HEK293 (cell line): ENCODE results near the gene CASZ1.
A peak's percentile ranks its signal among the peaks of the same experiment; 100 is the strongest.

ENCODE experiments used
- CTCF ChIA-PET: fragments of 350-600 bp; formaldehyde crosslinking; extraction: SDS; loops from one replicate; lab custom pipeline; 2021; ENCODE audit warnings: antibody characterized with exemption; lab: Yijun Ruan, JAX
- POLR2A ChIA-PET: fragments of 300-600 bp; formaldehyde crosslinking; extraction: SDS; loops from one replicate; lab custom pipeline; 2020; ENCODE audit warnings: antibody characterized with exemption, inconsistent platforms; lab: Yijun Ruan, JAX
- H3K27ac ChIP-seq: fragments of 200-500 bp; sonication (Bioruptor generic); 2 replicates; pipeline ENCODE4 v1.5.1; 2014; ENCODE audit warnings: low read depth, low read length, control low read depth, inconsistent platforms; ENCODE audit errors: extremely low read depth
- H3K36me3 ChIP-seq, 2 experiments: fragments of 200-500 bp in 1 of 2; sonication (Bioruptor generic) in 1 of 2; 1 replicate in 1 of 2; 2 replicates in 1 of 2; pipeline ENCODE4 v1.5.1; 2014 to 2017; ENCODE audit warnings: inconsistent platforms in 2 of 2, low read length in 2 of 2; ENCODE audit not compliant: control insufficient read depth in 2 of 2, insufficient read depth in 1 of 2
- H3K4me1 ChIP-seq: fragments of 200-500 bp; sonication (Bioruptor generic); 2 replicates; pipeline ENCODE4 v1.5.1; 2014; ENCODE audit warnings: mild to moderate bottlenecking, low read length, inconsistent platforms; ENCODE audit not compliant: control insufficient read depth, insufficient read depth
- H3K4me3 ChIP-seq: 2 replicates; pipeline ENCODE4 v1.5.1; 2011; ENCODE audit warnings: low read depth, mild to moderate bottlenecking, control low read depth, low read length, moderate library complexity
- H3K9me3 ChIP-seq: fragments of 200-500 bp; sonication (Bioruptor generic); 2 replicates; pipeline ENCODE4 v1.5.1; 2014; ENCODE audit warnings: low read depth, low read length, inconsistent platforms; ENCODE audit not compliant: control insufficient read depth, insufficient read depth
- BCL11A ChIP-seq: fragments of 450-650 bp; formaldehyde crosslinking; IDR thresholded peaks from 2 replicates; pipeline ENCODE4 v1.5.1; 2016; ENCODE audit warnings: low read depth, missing biosample characterization, missing genetic modification characterization
- HIC1 ChIP-seq: fragments of 450-650 bp; formaldehyde crosslinking; IDR thresholded peaks from 2 replicates; pipeline ENCODE4 v1.5.1; 2016; ENCODE audit warnings: missing biosample characterization, missing genetic modification characterization
- MYNN ChIP-seq: fragments of 450-650 bp; formaldehyde crosslinking; IDR thresholded peaks from 2 replicates; pipeline ENCODE4 v1.5.1; 2016; ENCODE audit warnings: missing biosample characterization, missing genetic modification characterization, borderline replicate concordance
- ZIC2 ChIP-seq: fragments of 450-650 bp; formaldehyde crosslinking; IDR thresholded peaks from 2 replicates; pipeline ENCODE4 v1.5.1; 2016; ENCODE audit warnings: missing biosample characterization, missing genetic modification characterization
- ZNF146 ChIP-seq: fragments of 450-650 bp; formaldehyde crosslinking; IDR thresholded peaks from 2 replicates; pipeline ENCODE4 v1.5.1; 2016; ENCODE audit warnings: missing biosample characterization, missing genetic modification characterization
- ZNF169 ChIP-seq: fragments of 450-650 bp; formaldehyde crosslinking; IDR thresholded peaks from 2 replicates; pipeline ENCODE4 v1.5.1; 2016; ENCODE audit warnings: missing biosample characterization, missing genetic modification characterization
- ZNF18 ChIP-seq: fragments of 450-650 bp; formaldehyde crosslinking; IDR thresholded peaks from 2 replicates; pipeline ENCODE4 v1.5.1; 2016; ENCODE audit warnings: missing biosample characterization, missing genetic modification characterization
- ZNF37A ChIP-seq: fragments of 450-650 bp; IDR thresholded peaks from 2 replicates; pipeline ENCODE4 v1.5.1; 2018; ENCODE audit warnings: missing biosample characterization, missing genetic modification characterization
- ZNF558 ChIP-seq: fragments of 450-650 bp; formaldehyde crosslinking; IDR thresholded peaks from 2 replicates; pipeline ENCODE4 v1.5.1; 2016; ENCODE audit warnings: missing biosample characterization, missing genetic modification characterization
- ZNF561 ChIP-seq: fragments of 450-650 bp; IDR thresholded peaks from 2 replicates; pipeline ENCODE4 v1.5.1; 2018; ENCODE audit warnings: missing biosample characterization, missing genetic modification characterization, borderline replicate concordance
- ZNF610 ChIP-seq: fragments of 450-650 bp; formaldehyde crosslinking; IDR thresholded peaks from 2 replicates; pipeline ENCODE4 v1.5.1; 2016; ENCODE audit warnings: missing biosample characterization, missing genetic modification characterization, borderline replicate concordance
- ZNF639 ChIP-seq: fragments of 450-650 bp; formaldehyde crosslinking; IDR thresholded peaks from 2 replicates; pipeline ENCODE4 v1.5.1; 2016; ENCODE audit warnings: missing biosample characterization, missing genetic modification characterization
- ZSCAN23 ChIP-seq: fragments of 450-650 bp; formaldehyde crosslinking; IDR thresholded peaks from 2 replicates; pipeline ENCODE4 v1.5.1; 2016; ENCODE audit warnings: missing biosample characterization, missing genetic modification characterization
- TF ChIP-seq, protein P1 (sequence below): fragments of 450-650 bp; formaldehyde crosslinking; IDR thresholded peaks from 2 replicates; pipeline ENCODE4 v1.5.1; 2017; ENCODE audit warnings: missing biosample characterization, missing genetic modification characterization
- TF ChIP-seq, protein P2 (sequence below): fragments of 450-650 bp; formaldehyde crosslinking; IDR thresholded peaks from 2 replicates; pipeline ENCODE4 v1.5.1; 2017; ENCODE audit warnings: missing biosample characterization, mild to moderate bottlenecking, missing genetic modification characterization, moderate library complexity
- TF ChIP-seq, protein P3 (sequence below): fragments of 450-650 bp; formaldehyde crosslinking; IDR thresholded peaks from 2 replicates; pipeline ENCODE4 v1.5.1; 2016; ENCODE audit warnings: missing biosample characterization, missing genetic modification characterization, borderline replicate concordance

CASZ1 gene

DNA sequence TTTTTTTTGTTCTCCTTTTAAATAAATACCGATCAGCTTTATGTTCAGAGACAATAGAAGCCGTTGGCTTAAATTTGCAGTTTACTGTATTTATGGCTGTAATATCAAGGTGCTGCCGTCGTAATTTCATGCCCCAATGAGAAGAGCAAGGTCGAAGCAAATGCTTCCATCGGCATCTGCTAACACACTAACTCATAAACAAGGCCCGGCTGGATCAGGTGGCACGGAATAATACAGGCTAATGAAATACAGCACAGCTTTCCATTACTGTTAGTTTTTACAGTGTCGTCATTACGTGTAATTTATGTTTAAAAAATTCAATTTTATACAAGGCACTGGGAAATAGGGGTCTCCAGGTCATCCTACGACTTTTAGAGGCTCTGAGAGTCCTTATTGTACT is 202.7 kb downstream of the CASZ1 start:
- no peaks in the 10 kb centered on the region for H3K36me3 ChIP-seq
- H3K4me3 ChIP-seq = no peak overlapping the region
- CTCF ChIA-PET = interaction anchor here (1.5 kb wide), 1 partner anchor 86 kb away, joined by 3 read pairs; no protein-coding TSS in a partner anchor
- no peak overlapping the region for H3K27ac ChIP-seq
- POLR2A ChIA-PET = no interaction called here
- peaks cover 6% of the 10 kb centered on the region; the same call in 1 of the 2 replicates for H3K4me1 ChIP-seq
- TF ChIP-seq HIC1 (tag by site-specific recombination) = no peak
- TF ChIP-seq, protein P1, sequence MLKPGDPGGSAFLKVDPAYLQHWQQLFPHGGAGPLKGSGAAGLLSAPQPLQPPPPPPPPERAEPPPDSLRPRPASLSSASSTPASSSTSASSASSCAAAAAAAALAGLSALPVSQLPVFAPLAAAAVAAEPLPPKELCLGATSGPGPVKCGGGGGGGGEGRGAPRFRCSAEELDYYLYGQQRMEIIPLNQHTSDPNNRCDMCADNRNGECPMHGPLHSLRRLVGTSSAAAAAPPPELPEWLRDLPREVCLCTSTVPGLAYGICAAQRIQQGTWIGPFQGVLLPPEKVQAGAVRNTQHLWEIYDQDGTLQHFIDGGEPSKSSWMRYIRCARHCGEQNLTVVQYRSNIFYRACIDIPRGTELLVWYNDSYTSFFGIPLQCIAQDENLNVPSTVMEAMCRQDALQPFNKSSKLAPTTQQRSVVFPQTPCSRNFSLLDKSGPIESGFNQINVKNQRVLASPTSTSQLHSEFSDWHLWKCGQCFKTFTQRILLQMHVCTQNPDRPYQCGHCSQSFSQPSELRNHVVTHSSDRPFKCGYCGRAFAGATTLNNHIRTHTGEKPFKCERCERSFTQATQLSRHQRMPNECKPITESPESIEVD (tag by site-specific recombination) = peak; percentile 36; the same call in 1 of the 2 replicates
- no peaks in the 10 kb centered on the region for H3K9me3 ChIP-seq

GRCh38 chr1:10592373-10592772 is 204.1 kb downstream of the CASZ1 start:
- no peaks in the 10 kb centered on the region for H3K36me3 ChIP-seq
- CTCF ChIA-PET = interaction anchor here (0.7 to 1.5 kb wide), 2 partner anchors 9 to 85 kb away, joined by 3 to 6 read pairs; no protein-coding TSS in a partner anchor
- H3K4me3 ChIP-seq = no peak overlapping the region
- TF ChIP-seq ZNF18 (tag by site-specific recombination) (no peak), ZNF639 (tag by site-specific recombination) (no peak), MYNN (tag by site-specific recombination) (no peak), ZNF561 (tag by site-specific recombination) (0 out of 2 replicates have a peak, but pooled peaks have one; percentile 40), ZNF169 (tag by site-specific recombination) (no peak), ZNF610 (tag by site-specific recombination) (no peak)
- TF ChIP-seq, protein P2, sequence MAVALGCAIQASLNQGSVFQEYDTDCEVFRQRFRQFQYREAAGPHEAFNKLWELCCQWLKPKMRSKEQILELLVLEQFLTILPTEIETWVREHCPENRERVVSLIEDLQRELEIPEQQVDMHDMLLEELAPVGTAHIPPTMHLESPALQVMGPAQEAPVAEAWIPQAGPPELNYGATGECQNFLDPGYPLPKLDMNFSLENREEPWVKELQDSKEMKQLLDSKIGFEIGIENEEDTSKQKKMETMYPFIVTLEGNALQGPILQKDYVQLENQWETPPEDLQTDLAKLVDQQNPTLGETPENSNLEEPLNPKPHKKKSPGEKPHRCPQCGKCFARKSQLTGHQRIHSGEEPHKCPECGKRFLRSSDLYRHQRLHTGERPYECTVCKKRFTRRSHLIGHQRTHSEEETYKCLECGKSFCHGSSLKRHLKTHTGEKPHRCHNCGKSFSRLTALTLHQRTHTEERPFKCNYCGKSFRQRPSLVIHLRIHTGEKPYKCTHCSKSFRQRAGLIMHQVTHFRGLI (tag by site-specific recombination) = no peak
- peaks cover 6% of the 10 kb centered on the region; the same call in 1 of the 2 replicates for H3K4me1 ChIP-seq
- no peak overlapping the region for H3K27ac ChIP-seq
- H3K9me3 ChIP-seq = no peaks in the 10 kb centered on the region
- POLR2A ChIA-PET = no interaction called here

DNA sequence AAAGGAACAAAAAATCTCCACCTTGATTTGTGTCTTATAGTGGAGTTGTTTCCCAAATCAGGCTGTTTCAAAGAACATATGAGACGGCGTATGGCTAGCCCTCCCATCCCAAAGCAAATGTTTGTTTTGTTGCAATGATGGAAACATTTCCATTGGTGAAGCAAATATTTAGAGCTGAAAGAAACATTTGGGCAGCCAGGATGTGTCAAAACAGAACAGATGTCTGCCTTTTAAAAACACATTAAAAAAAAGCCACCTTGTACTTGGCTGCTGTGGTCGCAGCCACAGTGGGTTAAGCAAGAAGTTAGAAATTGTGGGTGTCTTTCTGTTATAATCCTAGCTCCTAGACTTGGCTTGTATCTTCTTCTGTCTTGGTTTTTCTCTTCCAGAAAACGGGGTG is 205.4 kb downstream of the CASZ1 start:
- Histone ChIP-seq H3K36me3 (no peaks in the 10 kb centered on the region), H3K9me3 (no peaks in the 10 kb centered on the region), H3K4me1 (peaks cover 6% of the 10 kb centered on the region; the same call in 1 of the 2 replicates), H3K4me3 (no peak overlapping the region), H3K27ac (no peak overlapping the region)
- ChIA-PET POLR2A (no interaction called here), CTCF (interaction anchor here (0.6 to 1.1 kb wide), 3 partner anchors 9 to 84 kb away, joined by 3 read pairs; no protein-coding TSS in a partner anchor)
- TF ChIP-seq ZSCAN23 (no peak), BCL11A (tag by site-specific recombination) (no peak), ZNF37A (tag by site-specific recombination) (no peak), ZIC2 (tag by site-specific recombination) (no peak), ZNF558 (tag by site-specific recombination) (no peak), ZNF146 (tag by site-specific recombination) (no peak)
- TF ChIP-seq, protein P3, sequence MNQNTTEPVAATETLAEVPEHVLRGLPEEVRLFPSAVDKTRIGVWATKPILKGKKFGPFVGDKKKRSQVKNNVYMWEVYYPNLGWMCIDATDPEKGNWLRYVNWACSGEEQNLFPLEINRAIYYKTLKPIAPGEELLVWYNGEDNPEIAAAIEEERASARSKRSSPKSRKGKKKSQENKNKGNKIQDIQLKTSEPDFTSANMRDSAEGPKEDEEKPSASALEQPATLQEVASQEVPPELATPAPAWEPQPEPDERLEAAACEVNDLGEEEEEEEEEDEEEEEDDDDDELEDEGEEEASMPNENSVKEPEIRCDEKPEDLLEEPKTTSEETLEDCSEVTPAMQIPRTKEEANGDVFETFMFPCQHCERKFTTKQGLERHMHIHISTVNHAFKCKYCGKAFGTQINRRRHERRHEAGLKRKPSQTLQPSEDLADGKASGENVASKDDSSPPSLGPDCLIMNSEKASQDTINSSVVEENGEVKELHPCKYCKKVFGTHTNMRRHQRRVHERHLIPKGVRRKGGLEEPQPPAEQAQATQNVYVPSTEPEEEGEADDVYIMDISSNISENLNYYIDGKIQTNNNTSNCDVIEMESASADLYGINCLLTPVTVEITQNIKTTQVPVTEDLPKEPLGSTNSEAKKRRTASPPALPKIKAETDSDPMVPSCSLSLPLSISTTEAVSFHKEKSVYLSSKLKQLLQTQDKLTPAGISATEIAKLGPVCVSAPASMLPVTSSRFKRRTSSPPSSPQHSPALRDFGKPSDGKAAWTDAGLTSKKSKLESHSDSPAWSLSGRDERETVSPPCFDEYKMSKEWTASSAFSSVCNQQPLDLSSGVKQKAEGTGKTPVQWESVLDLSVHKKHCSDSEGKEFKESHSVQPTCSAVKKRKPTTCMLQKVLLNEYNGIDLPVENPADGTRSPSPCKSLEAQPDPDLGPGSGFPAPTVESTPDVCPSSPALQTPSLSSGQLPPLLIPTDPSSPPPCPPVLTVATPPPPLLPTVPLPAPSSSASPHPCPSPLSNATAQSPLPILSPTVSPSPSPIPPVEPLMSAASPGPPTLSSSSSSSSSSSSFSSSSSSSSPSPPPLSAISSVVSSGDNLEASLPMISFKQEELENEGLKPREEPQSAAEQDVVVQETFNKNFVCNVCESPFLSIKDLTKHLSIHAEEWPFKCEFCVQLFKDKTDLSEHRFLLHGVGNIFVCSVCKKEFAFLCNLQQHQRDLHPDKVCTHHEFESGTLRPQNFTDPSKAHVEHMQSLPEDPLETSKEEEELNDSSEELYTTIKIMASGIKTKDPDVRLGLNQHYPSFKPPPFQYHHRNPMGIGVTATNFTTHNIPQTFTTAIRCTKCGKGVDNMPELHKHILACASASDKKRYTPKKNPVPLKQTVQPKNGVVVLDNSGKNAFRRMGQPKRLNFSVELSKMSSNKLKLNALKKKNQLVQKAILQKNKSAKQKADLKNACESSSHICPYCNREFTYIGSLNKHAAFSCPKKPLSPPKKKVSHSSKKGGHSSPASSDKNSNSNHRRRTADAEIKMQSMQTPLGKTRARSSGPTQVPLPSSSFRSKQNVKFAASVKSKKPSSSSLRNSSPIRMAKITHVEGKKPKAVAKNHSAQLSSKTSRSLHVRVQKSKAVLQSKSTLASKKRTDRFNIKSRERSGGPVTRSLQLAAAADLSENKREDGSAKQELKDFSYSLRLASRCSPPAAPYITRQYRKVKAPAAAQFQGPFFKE = no peak
